Neural cell (in vitro differentiated cells): ENCODE results near the gene IL21R. TPM values are rescaled to one million over a fixed set of nuclear protein-coding genes. Genes with fewer than 3 reads are reported as not detected.

Experiments
- H2AFZ ChIP-seq: fragments of 200-600, 300-800 bp; sonication (generic), shearing (Covaris generic); 2 replicates; pipeline ENCODE4 v1.6.0; 2014; ENCODE audit warnings: low read depth, mild to moderate bottlenecking, antibody characterized with exemption, low read length, moderate library complexity
- H3F3A ChIP-seq: fragments of 200-600 bp; shearing (Covaris generic); 2 replicates; pipeline ENCODE4 v1.6.1; 2016; ENCODE audit warnings: mild to moderate bottlenecking, moderate library complexity, mixed read lengths, antibody characterized with exemption, low read length; ENCODE audit not compliant: insufficient read depth, poor library complexity, severe bottlenecking
- H3K27ac ChIP-seq: fragments of 200-600, 300-800 bp; sonication (generic), shearing (Covaris generic); 2 replicates; pipeline ENCODE4 v1.5.1; 2014; ENCODE audit warnings: mild to moderate bottlenecking, low read length, moderate library complexity
- H3K27me3 ChIP-seq: fragments of 300-800, 200-600 bp; sonication (generic), shearing (Covaris generic); 2 replicates; pipeline ENCODE4 v1.6.0; 2014; ENCODE audit warnings: mild to moderate bottlenecking, low read depth, low read length, moderate library complexity; ENCODE audit not compliant: insufficient read depth
- H3K36me3 ChIP-seq: fragments of 300-800, 200-600 bp; sonication (generic), shearing (Covaris generic); 2 replicates; pipeline ENCODE4 v1.5.1; 2014; ENCODE audit warnings: mild to moderate bottlenecking, antibody characterized with exemption, low read length, moderate library complexity; ENCODE audit not compliant: insufficient read depth
- H3K4me2 ChIP-seq: fragments of 300-800, 200-600 bp; sonication (generic), shearing (Covaris generic); 2 replicates; pipeline ENCODE4 v1.6.0; 2014; ENCODE audit warnings: mild to moderate bottlenecking, low read length
- H3K4me3 ChIP-seq: fragments of 300-800, 200-600 bp; sonication (generic), shearing (Covaris generic); 2 replicates; pipeline ENCODE4 v1.5.1; 2014; ENCODE audit warnings: mild to moderate bottlenecking, low read length, moderate library complexity
- H3K79me2 ChIP-seq: fragments of 200-600 bp; shearing (Covaris generic); replicated peaks from 2 replicates; pipeline ENCODE4 v1.6.0; 2014; ENCODE audit warnings: mild to moderate bottlenecking, low read length, moderate library complexity; ENCODE audit not compliant: insufficient read depth
- H3K9ac ChIP-seq: fragments of 300-800, 200-600 bp; sonication (generic), shearing (Covaris generic); 2 replicates; pipeline ENCODE4 v1.6.1; 2016; ENCODE audit warnings: mild to moderate bottlenecking, low read length, mixed read lengths
- H3K9me2 ChIP-seq: fragments of 200-600 bp; shearing (Covaris generic); 2 replicates; pipeline ENCODE4 v1.6.1; 2016; ENCODE audit warnings: mild to moderate bottlenecking, low read length, mixed read lengths; ENCODE audit not compliant: insufficient read depth
- H3K9me3 ChIP-seq: fragments of 200-600, 300-800 bp; sonication (generic), shearing (Covaris generic); 2 replicates; pipeline ENCODE4 v1.6.1; 2016; ENCODE audit warnings: mild to moderate bottlenecking, mixed run types, low read length, moderate library complexity, mixed read lengths
- H4K20me1 ChIP-seq: fragments of 200-600 bp; shearing (Covaris generic); 2 replicates; pipeline ENCODE4 v1.6.1; 2016; ENCODE audit warnings: mild to moderate bottlenecking, mixed run types; ENCODE audit not compliant: insufficient read depth
- CTCF ChIP-seq: fragments of 450-650 bp; IDR thresholded peaks from 2 replicates; pipeline ENCODE4 v1.5.1; 2014; ENCODE audit warnings: antibody characterized with exemption, mild to moderate bottlenecking, moderate library complexity; ENCODE audit not compliant: poor library complexity, severe bottlenecking
- EZH2 ChIP-seq: fragments of 200-600, 300-800 bp; shearing (Covaris generic), sonication (generic); IDR thresholded peaks from 2 replicates; pipeline ENCODE4 v1.6.1; 2014; ENCODE audit warnings: antibody characterized with exemption, low read length, borderline replicate concordance, mild to moderate bottlenecking; ENCODE audit not compliant: insufficient read depth, poor library complexity, severe bottlenecking
- MXI1 ChIP-seq: fragments of 450-650 bp; conservative IDR thresholded peaks from 2 replicates; pipeline ENCODE4 v1.6.1; 2014; ENCODE audit warnings: antibody characterized with exemption, mild to moderate bottlenecking; ENCODE audit not compliant: poor library complexity, severe bottlenecking
- REST ChIP-seq: IDR thresholded peaks from 2 replicates; pipeline ENCODE4 v1.6.1; 2012; ENCODE audit warnings: borderline replicate concordance
- SMC3 ChIP-seq: fragments of 450-650 bp; conservative IDR thresholded peaks from 2 replicates; pipeline ENCODE4 v1.6.1; 2014; ENCODE audit warnings: antibody characterized with exemption, mild to moderate bottlenecking, moderate library complexity; ENCODE audit not compliant: poor library complexity
- TAF1 ChIP-seq: IDR thresholded peaks from 2 replicates; pipeline ENCODE4 v1.6.1; 2012; ENCODE audit warnings: low read depth
- polyA plus RNA-seq: library from polyadenylated mRNA; depleted of rRNA; stranded (reverse); fragments of >200 nt; gene quantifications from 2 replicates; pipeline ENCODE4 v1.2.3, GENCODE V29; 2014

Gene IL21R
- polyA plus RNA-seq, 1 donor from 2014 or later: not detected

- Histone ChIP-seq H3K36me3 (peaks cover 8% of the 10 kb centered on the region), H3K79me2 (no peaks in the 10 kb centered on the region), H3K4me3 (no peak overlapping the region), H3F3A (no peaks in the 10 kb centered on the region), H3K9ac (no peak overlapping the region), H3K9me3 (no peaks in the 10 kb centered on the region), H3K4me2 (no peak overlapping the region), H2AFZ (no peak overlapping the region), H3K9me2 (no peaks in the 10 kb centered on the region), H4K20me1 (no peaks in the 10 kb centered on the region), H3K27ac (no peak overlapping the region), H3K27me3 (no peaks in the 10 kb centered on the region)
- TF ChIP-seq REST (no peak), EZH2 (no peak), MXI1 (no peak)
Measured at GRCh38 chr16:27485126-27485525, 83.2 kb downstream of the IL21R start.

DNA sequence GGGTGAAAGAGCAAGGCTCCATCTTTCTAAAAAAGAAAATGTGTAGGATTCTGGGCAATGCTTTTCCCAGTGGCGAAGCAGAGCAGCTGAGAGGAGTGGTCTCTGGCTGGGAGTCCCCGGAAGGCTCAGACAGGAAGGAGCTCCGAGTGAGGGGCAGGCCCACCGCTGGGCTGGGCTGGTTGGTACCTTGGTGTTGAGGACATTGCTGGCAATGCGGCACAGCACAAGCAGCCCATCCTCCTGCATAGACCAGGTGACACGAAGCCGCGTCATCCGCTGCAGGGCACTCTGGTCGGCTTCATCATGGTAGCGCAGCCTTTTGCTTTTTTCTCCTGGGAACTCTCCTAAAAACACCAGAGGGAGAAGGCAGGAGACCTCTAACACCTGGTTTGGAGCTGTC lies 83.8 kb downstream of the IL21R start:
- H3K9me3 ChIP-seq: no peaks in the 10 kb centered on the region
- H3F3A ChIP-seq: no peaks in the 10 kb centered on the region
- peaks cover 8% of the 10 kb centered on the region for H3K36me3 ChIP-seq
- H3K4me3 ChIP-seq: no peak overlapping the region
- no peak overlapping the region for H3K4me2 ChIP-seq
- H3K9ac ChIP-seq: no peak overlapping the region
- no peaks in the 10 kb centered on the region for H3K79me2 ChIP-seq
- no peak overlapping the region for H2AFZ ChIP-seq
- no peaks in the 10 kb centered on the region for H3K9me2 ChIP-seq
- no peak overlapping the region for H3K27ac ChIP-seq
- H3K27me3 ChIP-seq: no peaks in the 10 kb centered on the region
- TF ChIP-seq CTCF: no peak
- TF ChIP-seq TAF1: no peak
- TF ChIP-seq REST: no peak
- no peak for TF ChIP-seq MXI1
- TF ChIP-seq SMC3: no peak
- no peaks in the 10 kb centered on the region for H4K20me1 ChIP-seq
